Activated CD4-positive, alpha-beta T cell treated with anti-CD3 and anti-CD28 coated beads for 36 hours (primary cell): Measurements from ENCODE around the gene DCTN2. TPM values are rescaled to one million over a fixed set of nuclear protein-coding genes. Genes with fewer than 3 reads are reported as not detected.
"Not testable (repeated sequence)": the region's sequence is repeated elsewhere in the genome, so short reads cannot be mapped to it uniquely, and the experiment has no call there.

ENCODE experiments used
- ATAC-seq: fragments of 200-7000 bp; cut with Tn5 transposase; one replicate; pipeline ENCODE4 v1.10.0; 2021; ENCODE audit warnings: mild to moderate bottlenecking, moderate library complexity
- CTCF ChIA-PET: fragments of 350-600 bp; sonication (Branson Sonifier 250); formaldehyde crosslinking; loops from one replicate; lab custom pipeline; 2021; ENCODE audit warnings: antibody characterized with exemption; lab: Charles Lee
- POLR2A ChIA-PET: fragments of 350-600 bp; sonication (Branson Sonifier 250); formaldehyde crosslinking; loops from one replicate; lab custom pipeline; 2021; ENCODE audit warnings: antibody characterized with exemption, inconsistent platforms; lab: Charles Lee
- DNase-seq: peaks from one replicate; pipeline ENCODE4 v3.0.0-alpha.2; 2020
- H3K27ac Mint-ChIP-seq: one replicate; pipeline ENCODE4 v1.8.0; 2021; ENCODE audit warnings: mixed read lengths
- H3K27me3 Mint-ChIP-seq: one replicate; pipeline ENCODE4 v1.8.0; 2021; ENCODE audit warnings: mixed read lengths
- H3K36me3 Mint-ChIP-seq: one replicate; pipeline ENCODE4 v1.8.0; 2021; ENCODE audit warnings: low read depth, mixed read lengths
- H3K4me1 Mint-ChIP-seq: one replicate; pipeline ENCODE4 v1.8.0; 2021; ENCODE audit warnings: mixed read lengths
- H3K4me3 Mint-ChIP-seq: one replicate; pipeline ENCODE4 v1.8.0; 2021; ENCODE audit warnings: mild to moderate bottlenecking, moderate library complexity, mixed read lengths
- H3K9me3 Mint-ChIP-seq: one replicate; pipeline ENCODE4 v1.8.0; 2021; ENCODE audit warnings: low read depth, mixed read lengths
- intact Hi-C, 2 experiments: fragments of 100-400 bp; cut with DNase I in 1 of 2; cut with micrococcal nuclease in 1 of 2; formaldehyde crosslinking; loops; one replicate each; pipeline versions ENCODE4 v1.14.2 to v1.15.1; 2022 to 2024; cut with DNase I, micrococcal nuclease
- total RNA-seq, 2 experiments: library from RNA; stranded (reverse); gene quantifications; one replicate each; pipeline ENCODE4 v1.2.3, GENCODE V29; 2021

Gene DCTN2
- 10 to 100 TPM; 69.7 to 81.2 TPM for total RNA-seq

GRCh38 chr12:57546438-57547287 is at the start of gene DCTN2:
TSS of gene DCTN2 (minus strand) at chr12:57547192. CDS start at chr12:57547063, 129 bp downstream.
- H3K4me1 Mint-ChIP-seq: peaks cover 45% of the 10 kb centered on the region
- CTCF ChIA-PET: interaction anchor here (0.6 to 1.8 kb wide), 12 partner anchors 8 to 306 kb away, joined by 3 to 11 read pairs (median 4); partner anchors contain the start of genes B4GALNT1 and PIP4K2C
- H3K27me3 Mint-ChIP-seq: peaks cover 13% of the 10 kb centered on the region
- DNase-seq: peak; percentile 97
- ATAC-seq: peak; percentile 98
- peaks cover 14% of the 10 kb centered on the region for H3K36me3 Mint-ChIP-seq
- no peaks in the 10 kb centered on the region for H3K9me3 Mint-ChIP-seq
- POLR2A ChIA-PET: interaction anchor here (0.5 to 1.8 kb wide), 7 partner anchors 16 to 160 kb away, joined by 3 to 8 read pairs (median 4); partner anchors contain the start of gene DDIT3
- H3K4me3 Mint-ChIP-seq: peak within 1 kb of the TSS; percentile 99
- intact Hi-C loops: loop anchor here (1.0 to 2.0 kb wide), 10 partner anchors 24 to 266 kb away; partner anchors contain the start of genes DDIT3 (in 1 of the 2), MARS1 (in 1 of the 2), MBD6 (in 1 of the 2) and OS9 (in 1 of the 2)
- peak within 1 kb of the TSS; percentile 99 for H3K27ac Mint-ChIP-seq

- H3K36me3 Mint-ChIP-seq: peaks cover 5% of the 10 kb centered on the region
- no peaks in the 10 kb centered on the region for H3K27me3 Mint-ChIP-seq
- no peaks in the 10 kb centered on the region for H3K9me3 Mint-ChIP-seq
- CTCF ChIA-PET: interaction anchor here (0.6 to 3.7 kb wide), 14 partner anchors 10 to 148 kb away, joined by 3 to 28 read pairs (median 4); no protein-coding TSS in a partner anchor
- H3K4me3 Mint-ChIP-seq: no peak overlapping the region
- H3K27ac Mint-ChIP-seq: no peak overlapping the region
- H3K4me1 Mint-ChIP-seq: peaks cover 21% of the 10 kb centered on the region
- DNase-seq (no peak), ATAC-seq (no peak)
- POLR2A ChIA-PET: no interaction called here
- intact Hi-C loops: no loop called here
Observed at GRCh38 chr12:57593187-57593586, 46.2 kb upstream of the DCTN2 start.

GRCh38 chr12:57592551-57593165 is 45.7 kb upstream of the DCTN2 start:
- no peak for DNase-seq
- ATAC-seq: no peak
- peak overlapping the region; percentile 82 for H3K4me3 Mint-ChIP-seq
- intact Hi-C loops: no loop called here
- peaks cover 21% of the 10 kb centered on the region for H3K4me1 Mint-ChIP-seq
- no peaks in the 10 kb centered on the region for H3K27me3 Mint-ChIP-seq
- ChIA-PET POLR2A (interaction anchor here (0.7 kb wide), 1 partner anchor 17 kb away, joined by 3 read pairs; no protein-coding TSS in a partner anchor), CTCF (interaction anchor here (0.6 to 3.7 kb wide), 14 partner anchors 9 to 167 kb away, joined by 3 to 28 read pairs (median 4); no protein-coding TSS in a partner anchor)
- no peaks in the 10 kb centered on the region for H3K9me3 Mint-ChIP-seq
- peak overlapping the region; percentile 21 for H3K27ac Mint-ChIP-seq
- H3K36me3 Mint-ChIP-seq: peaks cover 3% of the 10 kb centered on the region

GRCh38 chr12:57591782-57592325 is 44.9 kb upstream of the DCTN2 start:
- no peak for DNase-seq
- ChIA-PET CTCF (interaction anchor here (0.5 to 3.7 kb wide), 7 partner anchors 9 to 543 kb away, joined by 3 to 28 read pairs (median 3); no protein-coding TSS in a partner anchor), POLR2A (interaction anchor here (0.6 kb wide), 2 partner anchors 8 to 11 kb away, joined by 3 read pairs; no protein-coding TSS in a partner anchor)
- intact Hi-C loops: loop anchor here in 1 of 2 experiments (1.0 kb wide), 5 partner anchors 12 to 101 kb away; partner anchors contain the start of genes ARHGEF25, DCTN2, DTX3 and MBD6
- peaks cover 21% of the 10 kb centered on the region for H3K4me1 Mint-ChIP-seq
- peak overlapping the region; percentile 82 for H3K4me3 Mint-ChIP-seq
- H3K36me3 Mint-ChIP-seq: no peaks in the 10 kb centered on the region
- ATAC-seq: no peak
- no peaks in the 10 kb centered on the region for H3K27me3 Mint-ChIP-seq
- H3K9me3 Mint-ChIP-seq: no peaks in the 10 kb centered on the region
- H3K27ac Mint-ChIP-seq: peak overlapping the region; percentile 69

- Mint-ChIP-seq H3K4me1 (peaks cover 21% of the 10 kb centered on the region), H3K27ac (peak within 1 kb of the TSS; percentile 70), H3K9me3 (no peaks in the 10 kb centered on the region), H3K4me3 (peak within 1 kb of the TSS; percentile 82), H3K36me3 (no peaks in the 10 kb centered on the region), H3K27me3 (no peaks in the 10 kb centered on the region)
- POLR2A ChIA-PET: interaction anchor here (0.5 to 0.9 kb wide), 3 partner anchors 9 to 154 kb away, joined by 3 to 4 read pairs (median 3); partner anchors contain the start of gene TSPAN31
- DNase-seq: peak; percentile 87
- CTCF ChIA-PET: interaction anchor here (0.5 to 3.7 kb wide), 10 partner anchors 8 to 542 kb away, joined by 3 to 28 read pairs (median 3); partner anchors contain the start of genes B4GALNT1 and SHMT2
- intact Hi-C loops: loop anchor here in 1 of 2 experiments (1.0 kb wide), 5 partner anchors 13 to 102 kb away; partner anchors contain the start of genes ARHGEF25, DCTN2, DTX3 and MBD6
- peak; percentile 98 for ATAC-seq
Observed at GRCh38 chr12:57590864-57591781, 44.1 kb upstream of the DCTN2 start, which contains the start of gene PIP4K2C. TSS of gene PIP4K2C (plus strand) at chr12:57591192. CDS start at chr12:57591290, 98 bp downstream.

GRCh38 chr12:57590479-57590863 is 43.5 kb upstream of the DCTN2 start:
- no peak for ATAC-seq
- H3K27ac Mint-ChIP-seq: peak overlapping the region; percentile 70
- H3K4me3 Mint-ChIP-seq: peak overlapping the region; percentile 82
- CTCF ChIA-PET: interaction anchor here (1.0 to 1.8 kb wide), 4 partner anchors 24 to 361 kb away, joined by 3 to 4 read pairs (median 3); partner anchors contain the start of genes B4GALNT1 and SHMT2
- POLR2A ChIA-PET: interaction anchor here (0.9 kb wide), 1 partner anchor 24 kb away, joined by 4 read pairs; no protein-coding TSS in a partner anchor
- DNase-seq: no peak
- intact Hi-C loops: no loop called here
- no peaks in the 10 kb centered on the region for H3K9me3 Mint-ChIP-seq
- no peaks in the 10 kb centered on the region for H3K27me3 Mint-ChIP-seq
- peaks cover 21% of the 10 kb centered on the region for H3K4me1 Mint-ChIP-seq
- no peaks in the 10 kb centered on the region for H3K36me3 Mint-ChIP-seq

- H3K4me3 Mint-ChIP-seq, H3K27ac Mint-ChIP-seq, H3K36me3 Mint-ChIP-seq, POLR2A ChIA-PET, H3K9me3 Mint-ChIP-seq, intact Hi-C loops, H3K27me3 Mint-ChIP-seq, DNase-seq, ATAC-seq: not testable (repeated sequence)
- CTCF ChIA-PET: interaction anchor here (1.0 to 1.2 kb wide), 2 partner anchors 32 to 38 kb away, joined by 4 to 5 read pairs; no protein-coding TSS in a partner anchor
- peaks cover 21% of the 10 kb centered on the region for H3K4me1 Mint-ChIP-seq
Observed at GRCh38 chr12:57588951-57589610, 42.1 kb upstream of the DCTN2 start.

GRCh38 chr12:57586832-57587429 is 39.9 kb upstream of the DCTN2 start:
- Mint-ChIP-seq H3K27ac (no peak overlapping the region), H3K36me3 (no peaks in the 10 kb centered on the region), H3K4me1 (peaks cover 11% of the 10 kb centered on the region), H3K27me3 (peaks cover 5% of the 10 kb centered on the region), H3K9me3 (no peaks in the 10 kb centered on the region), H3K4me3 (no peak overlapping the region)
- ATAC-seq: no peak
- intact Hi-C loops: no loop called here
- POLR2A ChIA-PET: no interaction called here
- CTCF ChIA-PET: interaction anchor here (0.5 to 2.2 kb wide), 3 partner anchors 12 to 45 kb away, joined by 3 to 8 read pairs (median 4); partner anchors contain the start of gene DCTN2
- DNase-seq: no peak

GRCh38 chr12:57586128-57586527 is 39.1 kb upstream of the DCTN2 start:
- CTCF ChIA-PET: interaction anchor here (2.2 to 5.6 kb wide), 3 partner anchors 13 to 39 kb away, joined by 8 to 76 read pairs (median 19); partner anchors contain the start of gene DCTN2
- intact Hi-C loops: no loop called here

More at GRCh38 chr12:57586128-57586527, 39.1 kb upstream of the DCTN2 start:
- POLR2A ChIA-PET: no interaction called here
- Mint-ChIP-seq H3K27me3 (peaks cover 5% of the 10 kb centered on the region), H3K9me3 (no peaks in the 10 kb centered on the region), H3K27ac (no peak overlapping the region), H3K4me3 (no peak overlapping the region), H3K4me1 (peaks cover 6% of the 10 kb centered on the region), H3K36me3 (no peaks in the 10 kb centered on the region)
- no peak for ATAC-seq
- DNase-seq: no peak
